Activated CD4-positive, CD25-positive, alpha-beta regulatory T cell treated with anti-CD3 and anti-CD28 coated beads, Interleukin-2, amount 50 U/mL, for 24 hours (primary cell): ENCODE results near the gene MARK4.
"Not testable (repeated sequence)": the region's sequence is repeated elsewhere in the genome, so short reads cannot be mapped to it uniquely, and the experiment has no call there.

Experiments
- ATAC-seq, 2 donors: fragments of 150-1000 bp; cut with Tn5 transposase; one replicate each; pipeline ENCODE4 v1.10.0; 2021; ENCODE audit warnings: mild to moderate bottlenecking in 1 of 2, moderate library complexity in 1 of 2

Gene MARK4

GRCh38 chr19:45307361-45307760 is 56.3 kb downstream of the MARK4 start:
- ATAC-seq = no peak

GRCh38 chr19:45309322-45309721 is 58.3 kb downstream of the MARK4 start:
- ATAC-seq = not testable (repeated sequence)

DNA sequence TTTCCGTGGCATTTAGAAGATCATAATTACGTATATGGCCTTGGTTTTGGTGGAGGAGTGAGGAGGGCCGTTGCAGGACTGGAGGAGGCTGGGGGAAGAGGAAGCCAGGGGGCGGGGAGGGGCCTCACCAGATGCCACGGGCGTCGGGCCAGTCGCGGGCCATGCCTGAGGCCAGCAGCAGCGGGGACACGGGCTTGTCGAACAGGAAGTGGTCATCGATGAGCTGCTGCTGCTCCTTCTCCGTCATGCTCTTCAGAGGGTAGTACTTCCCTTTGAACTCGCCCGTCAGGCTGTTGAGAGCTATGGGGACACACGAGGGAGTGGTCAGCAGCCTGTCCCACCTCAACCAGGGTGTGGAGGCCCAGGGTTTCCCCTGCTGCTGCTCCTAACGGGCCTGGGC is 60.5 kb downstream of the MARK4 start:
- ATAC-seq = no peak

DNA sequence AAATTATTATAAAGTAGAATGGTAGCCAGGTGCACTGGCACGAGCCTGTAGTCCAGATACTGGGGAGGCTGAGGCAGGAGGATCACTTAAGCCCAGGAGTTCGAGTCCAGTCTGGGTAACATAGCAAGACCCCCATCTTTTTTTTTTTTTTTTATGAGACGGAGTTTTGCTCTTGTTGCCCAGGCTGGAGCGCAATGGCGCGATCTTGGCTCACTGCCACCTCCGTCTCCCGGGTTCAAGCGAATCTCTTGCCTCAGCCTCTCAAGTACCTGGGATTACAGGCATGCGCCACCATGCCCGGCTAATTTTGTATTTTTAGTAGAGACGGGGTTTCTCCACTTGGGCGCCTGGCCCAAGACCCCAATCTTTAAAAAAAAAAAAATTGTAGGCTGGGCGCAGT is 61.2 kb downstream of the MARK4 start:
- not testable (repeated sequence) for ATAC-seq

DNA sequence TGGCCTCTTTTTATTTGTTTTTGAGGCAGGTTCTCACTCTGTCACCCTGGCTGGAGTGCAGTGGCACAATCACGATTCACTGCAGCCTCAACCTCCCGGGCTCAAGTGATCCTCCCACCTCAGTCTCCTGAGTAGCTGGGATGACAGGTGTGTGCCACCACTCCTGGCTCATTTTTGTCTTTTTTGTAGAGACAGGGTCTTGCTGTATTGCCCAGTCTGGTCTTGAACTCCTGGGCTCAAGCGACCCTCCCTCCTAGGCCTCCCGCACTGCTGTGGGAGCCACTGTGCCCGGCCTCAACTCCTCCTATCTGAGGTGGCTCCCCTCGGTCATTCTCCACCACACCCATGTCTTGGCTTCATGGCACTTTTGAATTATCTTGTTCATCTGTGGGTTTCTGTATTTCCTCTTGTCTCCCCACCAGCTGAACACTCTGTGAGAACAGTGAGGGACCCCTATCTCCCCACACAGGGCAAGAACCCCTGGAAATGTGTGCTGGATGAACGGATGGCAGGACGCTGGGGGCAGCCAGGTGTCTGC is 63.7 kb downstream of the MARK4 start:
- no peak for ATAC-seq

GRCh38 chr19:45315304-45315703 is 64.2 kb downstream of the MARK4 start:
- no peak for ATAC-seq

DNA sequence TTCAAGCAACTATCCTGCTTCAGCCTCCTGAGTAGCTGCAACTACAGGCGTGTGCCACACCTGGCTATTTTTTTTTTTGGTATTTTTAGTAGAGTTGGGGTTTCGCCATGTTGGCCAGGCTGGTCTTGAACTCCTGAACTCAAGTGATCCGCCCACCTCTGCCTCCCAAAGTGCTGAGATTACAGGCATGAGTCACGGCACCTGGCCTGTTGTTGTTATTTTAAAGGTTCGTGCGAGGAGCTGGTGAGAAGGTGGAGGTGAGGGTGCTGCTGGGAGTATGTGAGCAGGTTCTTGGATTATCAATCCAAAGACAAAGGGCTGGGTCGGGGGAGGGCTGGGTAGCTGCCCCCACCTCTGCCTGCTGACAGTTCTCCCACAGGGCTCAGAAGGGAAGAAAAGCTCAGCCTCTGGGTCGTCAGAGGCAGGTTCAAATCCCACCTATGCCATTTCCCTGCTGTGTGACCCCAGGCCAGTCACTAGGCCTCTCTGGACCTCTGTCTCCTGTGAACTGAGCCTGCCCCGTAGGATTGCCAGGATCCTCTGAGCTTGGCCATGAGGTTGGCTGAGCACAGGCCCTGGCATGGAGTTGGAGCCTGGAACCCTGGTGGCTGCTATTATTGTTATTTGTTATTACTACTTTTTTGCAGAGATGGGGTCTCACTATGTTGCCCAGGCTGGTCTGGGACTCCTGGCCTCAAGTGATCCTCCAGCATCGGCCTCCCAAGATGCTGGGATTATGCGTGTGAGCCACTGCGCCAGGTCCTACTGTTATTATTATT is 70.1 kb downstream of the MARK4 start:
- ATAC-seq = no peak

DNA sequence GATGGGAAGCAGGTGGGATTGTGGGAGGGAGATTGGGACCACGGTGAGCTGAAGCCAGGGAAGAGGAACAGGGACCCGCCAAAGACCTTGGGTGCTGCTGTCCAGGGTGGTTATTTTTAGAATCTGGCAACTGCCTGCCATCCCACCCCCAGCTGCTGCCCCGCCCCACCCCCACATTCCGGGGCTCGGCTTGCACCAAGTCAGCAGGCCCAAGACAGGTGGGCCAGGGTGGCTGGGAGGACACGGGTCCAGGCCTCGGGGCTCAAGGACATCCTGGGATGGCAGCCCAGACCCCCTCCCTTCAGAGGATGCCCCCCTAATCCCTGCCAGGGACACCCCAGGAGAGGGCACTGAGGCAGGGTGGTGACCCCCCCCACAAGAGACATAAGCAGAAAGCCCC is 70.8 kb downstream of the MARK4 start:
- no peak for ATAC-seq

- ATAC-seq = no peak
These were observed 71.2 kb downstream of the MARK4 start for GRCh38 chr19:45322311-45322710.

GRCh38 chr19:45322744-45323281 is 71.7 kb downstream of the MARK4 start, which contains the start of gene CKM:
CKM (minus strand) TSS chr19:45322875; CDS start chr19:45319713, 3,162 bp downstream.
- ATAC-seq = no peak

DNA sequence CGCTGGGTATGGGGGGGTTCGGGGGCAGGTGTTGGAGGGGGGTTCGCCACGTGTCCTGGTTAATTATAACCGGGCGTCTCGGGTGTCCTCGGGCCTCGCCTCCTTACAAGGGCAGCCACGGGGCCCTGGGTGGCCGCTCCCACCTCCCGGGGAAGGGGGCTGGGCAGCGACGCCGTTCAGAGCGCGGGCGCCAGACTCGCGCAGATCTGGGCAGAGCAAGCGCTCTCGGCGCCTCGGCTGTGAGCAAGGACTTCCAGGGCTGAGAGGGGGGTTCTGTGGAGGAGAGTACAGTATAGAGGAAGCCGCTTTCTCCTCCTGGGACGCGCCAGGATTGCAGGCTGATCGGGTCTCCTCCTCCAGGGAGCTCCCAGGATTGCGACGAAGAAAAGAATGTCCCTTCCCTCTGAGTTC is 72.6 kb downstream of the MARK4 start:
- no peak for ATAC-seq

GRCh38 chr19:45324349-45324907 is 73.4 kb downstream of the MARK4 start:
- ATAC-seq = no peak

- ATAC-seq = no peak
These were observed 76.5 kb downstream of the MARK4 start for GRCh38 chr19:45327404-45328143.

- no peak for ATAC-seq
These were observed 80.3 kb downstream of the MARK4 start for GRCh38 chr19:45331411-45331810.

- ATAC-seq = no peak
These were observed 82.7 kb downstream of the MARK4 start for GRCh38 chr19:45333609-45334303.

GRCh38 chr19:45334881-45335280 is 83.8 kb downstream of the MARK4 start:
- not testable (repeated sequence) for ATAC-seq

DNA sequence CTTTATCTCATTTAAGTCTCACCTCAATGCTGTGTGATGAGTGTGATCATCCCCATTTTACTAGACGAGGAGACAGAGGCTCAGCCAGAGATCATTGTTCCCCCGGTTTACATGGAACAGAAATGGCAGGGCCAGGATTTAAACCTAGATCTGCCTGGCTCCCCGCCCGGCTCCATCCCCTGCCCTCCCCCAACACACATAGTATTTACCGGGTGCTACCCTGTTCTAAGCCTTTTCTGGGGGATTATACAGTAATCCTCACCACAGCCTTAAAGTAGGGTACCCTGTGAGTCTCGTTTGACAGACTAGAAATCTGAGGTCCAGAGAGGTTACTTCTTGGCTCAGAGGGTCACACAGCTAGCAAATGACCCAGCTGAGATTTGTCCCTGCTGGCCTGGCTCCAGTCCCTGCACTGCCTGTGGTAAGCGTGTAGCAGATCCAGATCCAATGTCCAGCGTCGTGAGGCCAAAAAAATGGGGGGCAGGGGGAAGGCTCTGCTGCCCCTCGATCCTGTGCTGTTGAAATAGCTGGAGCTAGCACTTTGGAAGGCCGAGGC is 85.7 kb downstream of the MARK4 start:
- no peak for ATAC-seq

DNA sequence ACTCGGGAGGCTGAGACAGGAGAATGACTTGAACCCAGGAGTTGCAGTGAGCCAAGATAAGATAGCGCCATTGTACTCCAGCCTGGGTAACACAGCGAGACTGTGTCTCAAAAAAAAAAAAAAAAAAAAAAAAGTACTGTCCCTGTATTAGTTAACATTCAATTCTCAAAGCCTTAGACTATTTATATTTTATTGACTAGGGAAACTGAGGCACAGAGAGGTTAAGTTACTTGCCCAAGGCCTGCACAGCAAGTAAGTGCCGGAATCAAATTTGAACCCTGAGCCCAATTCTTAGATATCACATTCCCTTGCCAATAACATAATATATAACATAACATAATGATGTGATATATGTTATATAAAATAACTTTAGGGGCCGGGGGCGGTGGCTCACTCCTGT is 88.6 kb downstream of the MARK4 start:
- ATAC-seq = no peak

GRCh38 chr19:45340232-45340898 is 89.3 kb downstream of the MARK4 start, which contains the start of gene KLC3:
KLC3 (plus strand) TSS chr19:45340750; CDS start chr19:45345542, 4,792 bp downstream.
- peak; percentile 13 to 24 for ATAC-seq

DNA sequence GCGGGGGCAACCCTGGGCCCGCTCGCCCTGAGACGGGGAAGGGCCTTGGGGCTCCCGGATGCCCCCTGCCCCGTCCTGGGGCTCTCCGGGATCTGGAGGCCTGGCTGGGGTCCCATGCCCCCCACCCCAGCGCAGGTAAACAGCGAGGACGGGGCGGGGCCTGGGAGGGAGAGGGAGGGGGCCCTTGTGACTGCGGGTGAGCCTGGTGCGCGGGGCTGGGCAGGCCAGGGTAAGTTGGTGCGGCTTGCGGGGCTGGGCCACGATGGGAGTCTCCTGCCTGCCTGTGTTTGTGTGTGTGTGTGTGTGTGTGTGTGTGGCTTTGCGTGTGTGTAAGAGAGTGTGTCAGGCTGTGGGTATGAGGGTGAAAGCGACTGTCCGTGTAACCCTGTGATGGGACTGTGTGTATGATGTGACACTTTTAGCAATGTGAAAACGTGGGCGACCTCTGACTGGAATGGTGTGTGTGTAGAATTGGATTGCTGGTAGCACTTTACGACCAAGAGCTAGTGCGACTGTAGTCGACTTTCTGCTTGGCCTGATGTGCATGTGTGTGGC is 89.9 kb downstream of the MARK4 start:
- ATAC-seq = no peak

- no peak for ATAC-seq
These were observed 91.8 kb downstream of the MARK4 start for GRCh38 chr19:45342911-45343310.
